NCI-H2227 (cell line): ENCODE results near the gene TDRD5.

Experiments
- DNase-seq: peaks from one replicate; lab custom pipeline; 2025; ENCODE audit not compliant: unreplicated experiment; lab: John Stamatoyannopoulos, UW

The TDRD5 gene

DNA sequence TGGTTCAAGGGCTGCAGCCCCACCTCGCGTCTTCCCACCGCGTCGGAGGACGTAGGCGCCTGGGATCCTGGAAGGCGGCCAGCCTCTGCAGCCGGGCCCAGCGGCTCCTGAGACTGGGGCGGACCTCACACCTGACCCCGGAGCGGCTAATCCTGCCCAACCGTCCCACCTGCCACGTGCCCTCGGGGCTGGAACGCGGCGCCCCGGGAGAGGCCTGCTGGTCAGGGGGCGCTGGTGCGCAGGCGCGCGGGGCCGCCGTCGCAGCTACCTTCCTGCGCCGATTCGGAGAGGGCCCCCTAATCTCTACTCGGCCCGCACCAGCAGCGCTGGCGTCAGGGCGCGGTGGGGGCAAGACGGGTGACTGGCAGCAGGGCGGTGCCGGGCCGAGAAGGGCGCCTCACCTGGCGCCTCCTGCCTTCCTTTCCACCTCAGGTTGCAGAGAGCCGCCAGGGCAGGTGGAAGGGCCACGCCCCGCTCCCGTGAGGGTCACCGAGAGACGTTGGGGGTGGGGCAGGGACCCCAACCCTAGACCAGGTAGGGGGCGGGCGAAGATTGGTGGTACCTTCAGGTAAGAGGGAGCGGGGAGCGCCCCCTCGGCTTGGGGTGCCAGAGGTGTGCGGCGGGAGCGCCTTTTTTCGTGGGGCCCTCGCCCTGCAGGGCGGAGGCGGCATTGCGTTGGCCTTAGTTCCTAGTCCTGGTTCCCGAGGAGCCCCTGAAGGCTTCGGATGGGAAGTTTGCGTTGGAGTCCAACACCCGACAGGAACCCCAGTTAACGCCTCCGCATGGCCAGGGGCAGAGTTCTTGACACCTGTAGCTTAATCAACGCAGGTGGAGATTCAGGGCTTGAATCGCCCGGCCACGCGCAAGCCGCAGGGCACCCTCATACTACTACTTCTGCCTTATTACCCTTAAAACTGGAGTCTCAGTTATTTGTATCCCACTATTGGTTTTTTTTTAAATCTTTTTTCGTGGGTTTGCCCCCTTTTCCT lies at the start of gene TDRD5:
TDRD5 (plus strand) TSS at position 241 of the 989 bp plus-strand sequence. CDS start 784 bp downstream, outside the sequence.
- peak; percentile 37 for DNase-seq

- DNase-seq, result no peak
Measured at GRCh38 chr1:179545321-179545720, 46.3 kb upstream of the TDRD5 start.

- DNase-seq, result no peak
Measured at GRCh38 chr1:179547021-179547535, 44.6 kb upstream of the TDRD5 start.

DNA sequence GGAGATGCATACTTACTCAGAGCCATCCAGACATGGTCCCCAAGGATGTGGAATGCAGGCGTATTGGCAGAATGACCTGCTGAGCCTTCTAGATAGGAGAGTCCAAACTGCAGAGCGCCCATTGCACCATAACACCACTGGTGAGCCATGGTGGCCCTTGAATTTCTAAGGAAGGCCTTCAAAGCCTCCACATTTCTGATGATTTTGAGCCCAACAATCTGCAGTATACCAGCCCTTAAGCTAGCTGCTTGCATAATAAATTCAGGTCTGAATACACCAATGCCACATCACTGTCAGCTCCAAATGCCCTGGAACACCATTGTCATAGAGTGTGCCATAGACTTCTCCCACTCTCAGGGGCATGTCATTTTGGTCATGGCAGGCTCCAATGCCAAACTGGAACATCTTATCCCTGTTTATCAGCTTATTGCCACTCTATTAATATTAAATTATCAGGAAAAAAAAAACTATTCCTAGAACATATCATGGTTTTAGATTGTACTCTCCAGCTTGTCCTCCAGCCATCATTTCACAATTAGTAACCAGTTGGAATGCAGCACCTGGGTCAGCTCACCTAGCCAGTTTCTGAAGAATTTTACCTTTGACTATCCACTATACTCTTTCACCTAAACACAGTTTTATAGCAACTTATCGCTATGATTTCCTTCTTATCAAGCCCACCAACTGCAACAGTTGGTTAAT lies 42.8 kb upstream of the TDRD5 start:
- DNase-seq, result no peak

GRCh38 chr1:179549368-179549700 lies 42.3 kb upstream of the TDRD5 start:
- DNase-seq, result no peak

DNA sequence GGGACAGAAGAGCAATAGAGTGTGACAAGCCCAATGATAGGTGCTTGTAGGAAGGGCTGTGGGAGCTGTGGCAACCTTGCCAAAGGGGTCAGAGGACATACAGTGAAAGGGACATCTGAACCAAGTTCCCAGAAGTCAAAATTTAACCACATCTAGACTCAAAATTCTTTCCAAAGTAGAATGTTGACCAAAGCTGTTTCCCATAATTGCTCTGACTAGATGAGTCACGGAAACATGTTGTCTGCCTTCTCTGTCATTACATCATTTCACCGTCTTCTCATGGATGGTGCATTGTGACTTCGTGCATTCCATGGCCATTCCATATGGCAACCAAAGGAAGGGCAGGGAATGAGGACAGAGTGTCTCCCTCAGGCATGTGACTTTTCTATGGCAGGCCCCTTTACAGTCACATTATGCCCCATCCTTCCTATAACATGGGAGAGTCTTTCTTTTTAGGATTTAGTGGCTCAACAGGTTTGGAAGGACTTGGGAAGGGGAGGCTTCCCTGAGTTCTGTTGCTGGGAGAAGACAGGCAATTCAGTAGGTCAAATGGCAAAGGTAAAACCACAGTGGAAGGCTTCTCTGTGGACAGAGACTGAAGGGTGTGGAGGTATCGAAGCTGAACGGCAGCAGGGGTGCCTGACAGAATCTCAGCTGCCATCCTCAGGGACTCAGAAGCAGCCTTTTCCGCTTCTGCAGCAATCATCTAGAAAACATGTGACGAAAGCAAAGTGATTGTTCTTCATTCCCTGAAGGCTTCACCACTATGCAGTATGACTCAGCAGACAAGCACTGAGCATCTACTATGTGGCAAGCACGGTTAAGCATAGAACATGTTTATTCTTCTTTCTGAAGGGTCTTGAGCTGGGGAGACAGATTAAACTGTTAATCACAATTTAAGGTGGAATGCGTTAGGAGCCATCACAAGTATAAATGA lies 40.6 kb upstream of the TDRD5 start:
- no peak for DNase-seq

DNA sequence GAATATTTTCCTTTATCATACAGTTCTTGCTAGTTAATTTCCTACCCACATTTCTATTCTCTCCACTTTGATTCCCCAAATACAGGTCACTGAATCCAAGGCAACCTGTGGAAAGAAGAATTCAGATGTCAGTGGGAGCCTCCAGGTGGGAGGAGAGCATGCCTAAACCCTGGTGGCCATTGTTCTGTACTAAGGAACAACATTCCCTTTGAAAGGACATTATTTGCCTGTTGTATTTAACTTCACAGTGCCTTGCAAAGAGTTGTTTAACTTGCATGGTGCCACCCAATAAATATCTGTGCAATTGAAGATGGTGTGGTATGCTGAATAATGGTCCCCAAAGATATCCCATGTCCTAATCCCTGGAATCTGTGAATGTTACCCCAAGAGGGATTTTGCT lies 37.2 kb upstream of the TDRD5 start:
- no peak for DNase-seq

DNA sequence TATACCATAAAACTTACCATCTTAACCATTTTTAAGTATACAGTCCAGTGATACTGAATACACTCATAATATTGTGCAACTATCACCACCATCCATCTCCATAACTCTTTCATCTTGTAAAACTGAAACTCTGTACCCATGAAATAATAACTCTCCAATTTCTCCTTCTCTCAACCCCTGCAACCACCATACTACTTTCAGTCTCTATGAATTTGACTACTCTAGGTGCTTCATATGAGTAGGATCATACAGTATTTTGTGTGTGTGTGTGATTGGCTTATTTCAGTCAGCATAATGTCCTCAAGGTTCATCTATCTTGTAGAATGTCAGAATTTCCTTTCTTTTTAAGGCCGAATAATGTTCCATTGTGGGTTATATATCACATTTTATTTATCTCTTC lies 33.6 kb upstream of the TDRD5 start:
- DNase-seq, result no peak

GRCh38 chr1:179575497-179576314 lies 15.9 kb upstream of the TDRD5 start, which contains the start of gene NPHS2:
Gene NPHS2, minus strand, starts transcription at chr1:179575948. Its CDS starts 84 bp downstream, at chr1:179575864.
- peak; percentile 8 for DNase-seq

- no peak for DNase-seq
Measured at GRCh38 chr1:179576509-179576908, 15.1 kb upstream of the TDRD5 start.

DNA sequence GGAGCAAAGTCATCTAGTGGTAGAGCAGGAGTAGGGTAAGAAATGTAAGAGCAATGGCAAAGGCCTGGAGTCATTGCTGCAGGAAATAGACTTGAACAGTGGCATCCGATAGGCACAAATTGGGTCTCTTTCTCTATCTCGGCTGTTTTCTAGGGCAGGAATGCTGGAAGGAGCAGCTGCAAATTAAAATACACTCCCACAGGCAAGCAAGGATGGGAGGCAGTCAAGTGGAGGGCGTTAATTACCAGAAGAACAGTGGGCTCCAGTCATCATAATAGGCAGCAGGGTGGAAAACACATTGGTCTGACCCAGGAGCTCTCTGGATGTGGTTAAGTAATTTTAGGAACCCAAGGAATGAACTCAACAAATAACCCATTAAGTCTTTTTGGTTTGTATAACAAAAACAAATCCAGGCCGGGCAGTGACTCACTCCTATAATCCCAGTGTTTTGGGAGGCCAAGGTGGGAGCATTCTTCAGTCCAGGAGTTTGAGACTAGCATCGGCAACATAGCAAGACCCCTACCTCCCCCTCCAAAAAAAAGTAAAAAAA lies 7.8 kb upstream of the TDRD5 start:
- DNase-seq, result no peak

DNA sequence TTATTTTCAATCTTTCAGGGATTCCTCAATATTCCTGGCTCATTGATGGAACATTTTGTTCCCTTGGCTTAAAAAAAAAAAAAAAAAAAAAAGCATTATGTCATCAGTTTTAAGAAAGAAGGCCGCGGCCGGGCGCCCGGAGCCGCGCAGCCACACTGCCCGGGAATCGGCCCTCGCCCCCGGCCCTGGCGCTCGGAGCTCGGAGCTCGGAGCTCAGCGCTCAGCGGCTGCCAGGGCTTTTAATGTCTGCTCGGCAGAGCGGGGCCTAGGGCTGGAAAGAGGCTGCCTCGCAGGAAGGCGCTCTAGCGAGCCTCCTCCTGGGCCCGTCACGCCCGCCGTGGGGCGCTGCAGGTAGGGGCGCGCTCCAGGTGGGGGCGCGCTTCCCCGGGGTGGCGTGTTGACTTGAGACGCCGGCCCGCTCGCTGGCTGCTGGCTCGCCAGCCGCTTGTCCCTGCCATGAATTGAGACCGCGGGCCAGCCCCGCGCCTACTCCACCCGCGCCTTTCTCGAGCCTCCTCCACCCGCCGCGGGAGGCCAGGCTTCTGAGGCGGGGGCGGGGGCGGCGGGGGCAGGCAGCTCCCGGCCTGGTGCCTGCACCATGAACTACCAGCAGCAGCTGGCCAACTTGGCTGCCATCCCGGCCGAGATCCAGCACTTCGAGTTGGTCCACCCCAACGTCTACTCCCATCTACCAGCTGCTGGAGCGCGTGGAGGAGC lies 5.4 kb upstream of the TDRD5 start:
- DNase-seq, result peak; percentile 79

GRCh38 chr1:179587336-179587735 lies 4.3 kb upstream of the TDRD5 start:
- DNase-seq, result no peak

- DNase-seq, result no peak
Measured at GRCh38 chr1:179588425-179589024, 3.1 kb upstream of the TDRD5 start.

DNA sequence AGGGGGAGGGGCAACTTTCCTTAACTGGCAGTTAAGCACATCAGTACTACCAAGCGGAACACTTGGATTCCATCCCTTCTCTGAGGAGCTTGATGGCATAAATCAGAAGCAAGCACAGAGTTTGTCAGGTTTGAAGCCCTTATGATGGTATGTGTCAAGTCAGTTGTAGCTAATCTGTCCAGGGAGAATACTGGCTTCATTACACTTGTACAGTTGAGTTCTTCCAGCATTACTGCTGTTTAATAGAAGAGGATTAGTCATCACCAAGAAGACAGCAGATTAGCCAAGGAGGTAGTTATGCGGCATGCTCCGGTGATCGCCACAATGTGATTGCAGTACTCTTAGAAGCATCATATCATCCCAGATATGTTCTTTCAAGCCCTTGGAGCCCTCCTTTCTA lies 2.1 kb upstream of the TDRD5 start:
- no peak for DNase-seq

DNA sequence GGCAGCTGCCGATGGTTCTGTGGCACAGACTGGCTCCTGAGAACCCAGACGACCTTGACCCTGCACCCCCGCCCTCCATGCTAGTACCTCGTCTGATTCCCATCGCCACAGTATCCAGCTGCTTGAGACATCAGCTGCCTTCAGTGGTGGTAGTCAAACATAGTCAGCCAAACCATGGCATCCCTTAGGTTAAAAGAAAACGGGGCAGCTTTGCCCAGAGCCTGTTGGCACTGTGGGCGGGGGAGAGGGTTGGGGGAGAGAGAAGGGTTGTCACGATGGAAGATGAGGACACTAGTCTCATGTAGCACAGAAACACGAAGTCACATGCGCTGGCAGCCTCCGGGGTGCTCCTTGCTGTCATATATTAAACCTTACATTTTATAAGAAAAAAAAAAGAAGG lies 961 bp upstream of the TDRD5 start:
- DNase-seq, result no peak

DNA sequence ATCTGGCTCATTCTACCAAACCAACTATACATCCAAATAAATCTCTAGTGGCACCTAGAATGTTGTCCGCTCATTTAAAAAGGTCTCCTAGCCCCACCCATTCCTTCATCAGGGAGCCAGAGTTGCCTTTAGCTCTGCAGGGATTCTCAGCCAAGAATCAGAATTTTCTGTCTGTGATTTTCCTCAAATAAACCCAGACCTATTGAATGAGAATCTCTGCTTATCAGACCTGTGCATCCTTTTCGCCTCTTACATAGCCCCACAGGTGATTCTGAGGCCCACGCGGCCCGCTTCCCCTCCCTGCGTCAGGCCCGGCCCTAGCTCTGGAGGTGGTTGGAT lies 410 bp upstream of the TDRD5 start:
- DNase-seq, result no peak

- DNase-seq, result no peak
Measured at GRCh38 chr1:179598631-179599030, 7.0 kb downstream of the TDRD5 start.
